ENCODE results near the gene MIGA2. TPM values are rescaled to one million over a fixed set of nuclear protein-coding genes. Genes with fewer than 3 reads are reported as not detected.
A peak's percentile ranks its signal among the peaks of the same experiment; 100 is the strongest.

The MIGA2 gene
- total and polyA plus RNA-seq, 9 of the 15 experiments (the other 6 are each of a cell fraction or from before 2014, with no cell fraction given) = 0.15 to 54.1 (median 18.0) TPM

- TF ChIP-seq ZFX (CRISPR knock-in tag; IDR thresholded peaks at IDR 0.05) = 0 out of 2 replicates have a peak, but pooled peaks have one; percentile 13
- TF ChIP-seq ZNF740 (CRISPR knock-in tag; IDR thresholded peaks at IDR 0.05) = peak; percentile 74; the same call in 1 of the 2 replicates
- TF ChIP-seq ZNF740 (tag; IDR thresholded peaks at IDR 0.05) = no peak
- TF ChIP-seq ZHX1 (conservative IDR thresholded peaks at IDR 0.05; ENCODE audit: low read length) = no peak
- TF ChIP-seq ARID3A (IDR thresholded peaks at IDR 0.05; ENCODE audit: borderline replicate concordance, low read depth, low read length) = no peak
- no peak for TF ChIP-seq AFF4 (CRISPR knock-in tag; IDR thresholded peaks at IDR 0.05)
- TF ChIP-seq ZNF57 (CRISPR knock-in tag; IDR thresholded peaks at IDR 0.05) = no peak
- TF ChIP-seq PHF20 (IDR thresholded peaks at IDR 0.05; ENCODE audit: partially characterized antibody) = peak; percentile 64
- TF ChIP-seq HDAC8 (tag; IDR thresholded peaks at IDR 0.05) = no peak
- TF ChIP-seq ZBTB33 (CRISPR knock-in tag; IDR thresholded peaks at IDR 0.05) = peak; percentile 65
- TF ChIP-seq NFE2 (IDR thresholded peaks at IDR 0.05; ENCODE audit: low read depth) = no peak
These were observed 13.2 kb upstream of the MIGA2 start (continued) for GRCh38 chr9:129023036-129023907.
